ACC112 (cell line): ENCODE data around the gene GRIP2.

Experiments
- H2AFZ ChIP-seq: fragments of 200-600 bp; sonication (generic); one replicate; pipeline ENCODE4 v1.6.0; 2017; ENCODE audit warnings: antibody characterized with exemption, low read length; ENCODE audit not compliant: unreplicated experiment
- H3K27ac ChIP-seq: fragments of 200-600 bp; sonication (generic); 2 replicates; pipeline ENCODE4 v1.5.1; 2014; ENCODE audit warnings: low read depth, mild to moderate bottlenecking, antibody characterized with exemption, low read length, moderate library complexity
- H3K27me3 ChIP-seq: fragments of 200-600 bp; sonication (generic); 2 replicates; pipeline ENCODE4 v1.6.1; 2014; ENCODE audit warnings: mild to moderate bottlenecking, antibody characterized with exemption, low read length, moderate library complexity, mixed read lengths; ENCODE audit not compliant: insufficient read depth
- H3K36me3 ChIP-seq: fragments of 200-600 bp; sonication (generic); 2 replicates; pipeline ENCODE4 v1.6.1; 2016; ENCODE audit warnings: mild to moderate bottlenecking, antibody characterized with exemption, low read length, moderate library complexity, mixed read lengths; ENCODE audit not compliant: insufficient read depth
- H3K4me1 ChIP-seq: fragments of 200-600 bp; sonication (generic); one replicate; pipeline ENCODE4 v1.6.1; 2016; ENCODE audit warnings: low read length, mixed read lengths; ENCODE audit not compliant: insufficient read depth, unreplicated experiment, control insufficient read depth
- H3K4me3 ChIP-seq: fragments of 200-600 bp; sonication (generic); 2 replicates; pipeline ENCODE4 v1.5.1; 2014; ENCODE audit warnings: mild to moderate bottlenecking, low read depth, low read length
- H3K79me2 ChIP-seq: fragments of 200-600 bp; sonication (generic); one replicate; pipeline ENCODE4 v1.6.0; 2016; ENCODE audit warnings: low read length; ENCODE audit not compliant: control insufficient read depth, unreplicated experiment, insufficient read depth

The GRIP2 gene

GRCh38 chr3:14573706-14574105 lies 33.6 kb upstream of the GRIP2 start:
- no peak overlapping the region for H3K27ac ChIP-seq
- no peaks in the 10 kb centered on the region for H3K36me3 ChIP-seq
- H3K27me3 ChIP-seq, result peaks cover 47% of the 10 kb centered on the region
- no peak overlapping the region for H2AFZ ChIP-seq
- no peaks in the 10 kb centered on the region for H3K79me2 ChIP-seq
- H3K4me3 ChIP-seq, result no peak overlapping the region
- no peaks in the 10 kb centered on the region for H3K4me1 ChIP-seq

- Histone ChIP-seq H3K4me1 (no peaks in the 10 kb centered on the region), H3K4me3 (no peak overlapping the region), H3K79me2 (no peaks in the 10 kb centered on the region), H2AFZ (no peak overlapping the region), H3K27me3 (peaks cover 38% of the 10 kb centered on the region), H3K36me3 (no peaks in the 10 kb centered on the region), H3K27ac (no peak overlapping the region)
Measured at GRCh38 chr3:14570864-14571263, 30.7 kb upstream of the GRIP2 start.

- no peak overlapping the region for H3K4me3 ChIP-seq
- no peak overlapping the region for H2AFZ ChIP-seq
- peaks cover 39% of the 10 kb centered on the region for H3K27me3 ChIP-seq
- no peaks in the 10 kb centered on the region for H3K36me3 ChIP-seq
- H3K4me1 ChIP-seq, result no peaks in the 10 kb centered on the region
- H3K27ac ChIP-seq, result no peak overlapping the region
- no peaks in the 10 kb centered on the region for H3K79me2 ChIP-seq
Measured at GRCh38 chr3:14570089-14570488, 29.9 kb upstream of the GRIP2 start.

DNA sequence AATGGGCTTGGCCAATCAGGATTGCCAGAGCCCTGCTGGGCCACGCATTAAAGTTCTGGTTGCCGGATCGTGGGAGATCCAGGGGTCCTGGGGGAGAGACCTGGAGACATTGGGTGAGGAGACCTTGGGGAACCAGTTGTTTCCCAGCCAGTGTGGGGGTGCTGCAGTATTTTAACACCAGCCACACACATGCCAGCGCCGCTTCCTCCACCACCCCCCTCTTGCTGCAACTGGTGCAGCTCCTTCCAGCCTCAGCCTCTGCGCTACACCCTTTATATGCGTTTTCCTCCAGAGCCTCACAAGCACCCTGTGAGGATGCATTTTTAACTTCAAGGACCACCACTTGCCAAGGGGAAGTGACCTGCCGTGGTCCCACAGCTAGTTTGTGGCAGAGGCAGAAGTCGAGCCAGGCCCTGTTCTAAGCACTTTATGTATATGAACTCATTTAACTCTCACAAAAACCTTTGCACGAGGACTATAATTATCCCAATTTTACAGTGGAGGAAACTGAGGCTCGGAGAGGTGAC lies 29.4 kb upstream of the GRIP2 start:
- H3K4me3 ChIP-seq, result no peak overlapping the region
- no peaks in the 10 kb centered on the region for H3K4me1 ChIP-seq
- H3K27ac ChIP-seq, result no peak overlapping the region
- H3K36me3 ChIP-seq, result no peaks in the 10 kb centered on the region
- peaks cover 42% of the 10 kb centered on the region for H3K27me3 ChIP-seq
- no peak overlapping the region for H2AFZ ChIP-seq
- H3K79me2 ChIP-seq, result no peaks in the 10 kb centered on the region

DNA sequence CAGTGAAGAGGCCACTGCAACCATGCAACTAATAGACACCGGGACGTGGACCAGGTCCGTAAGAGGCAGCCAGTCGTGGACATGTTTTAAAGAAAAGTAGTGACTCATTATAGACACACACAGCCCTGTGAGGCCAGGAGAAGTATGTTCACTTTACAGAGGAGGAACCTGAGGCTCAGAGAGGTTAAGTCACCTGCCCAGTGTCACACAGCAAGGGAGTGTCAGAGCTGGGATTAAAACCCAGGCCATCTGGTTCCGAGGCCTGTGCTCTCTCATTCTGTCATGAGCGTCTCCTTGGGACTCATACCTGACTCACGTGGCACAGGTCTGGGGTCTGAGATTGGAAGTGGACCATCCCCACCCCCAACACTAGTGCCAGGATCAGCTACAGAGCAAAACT lies 28.1 kb upstream of the GRIP2 start:
- no peak overlapping the region for H3K4me3 ChIP-seq
- H3K4me1 ChIP-seq, result no peaks in the 10 kb centered on the region
- H3K79me2 ChIP-seq, result no peaks in the 10 kb centered on the region
- peaks cover 44% of the 10 kb centered on the region for H3K27me3 ChIP-seq
- no peaks in the 10 kb centered on the region for H3K36me3 ChIP-seq
- no peak overlapping the region for H3K27ac ChIP-seq
- no peak overlapping the region for H2AFZ ChIP-seq

- no peak overlapping the region for H2AFZ ChIP-seq
- no peak overlapping the region for H3K4me3 ChIP-seq
- no peaks in the 10 kb centered on the region for H3K36me3 ChIP-seq
- H3K27me3 ChIP-seq, result peaks cover 45% of the 10 kb centered on the region
- H3K4me1 ChIP-seq, result no peaks in the 10 kb centered on the region
- H3K79me2 ChIP-seq, result no peaks in the 10 kb centered on the region
- H3K27ac ChIP-seq, result no peak overlapping the region
Measured at GRCh38 chr3:14566812-14567211, 26.7 kb upstream of the GRIP2 start.

GRCh38 chr3:14565868-14566588 lies 25.9 kb upstream of the GRIP2 start:
- H3K4me3 ChIP-seq, result no peak overlapping the region
- H3K4me1 ChIP-seq, result peaks cover 5% of the 10 kb centered on the region
- H3K36me3 ChIP-seq, result no peaks in the 10 kb centered on the region
- H3K27ac ChIP-seq, result no peak overlapping the region
- H3K79me2 ChIP-seq, result no peaks in the 10 kb centered on the region
- H2AFZ ChIP-seq, result no peak overlapping the region
- H3K27me3 ChIP-seq, result peaks cover 39% of the 10 kb centered on the region

- no peak overlapping the region for H3K4me3 ChIP-seq
- H3K4me1 ChIP-seq, result peaks cover 9% of the 10 kb centered on the region
- H2AFZ ChIP-seq, result no peak overlapping the region
- peaks cover 29% of the 10 kb centered on the region for H3K27me3 ChIP-seq
- no peaks in the 10 kb centered on the region for H3K79me2 ChIP-seq
- H3K27ac ChIP-seq, result no peak overlapping the region
- H3K36me3 ChIP-seq, result no peaks in the 10 kb centered on the region
Measured at GRCh38 chr3:14564741-14565140, 24.6 kb upstream of the GRIP2 start.

DNA sequence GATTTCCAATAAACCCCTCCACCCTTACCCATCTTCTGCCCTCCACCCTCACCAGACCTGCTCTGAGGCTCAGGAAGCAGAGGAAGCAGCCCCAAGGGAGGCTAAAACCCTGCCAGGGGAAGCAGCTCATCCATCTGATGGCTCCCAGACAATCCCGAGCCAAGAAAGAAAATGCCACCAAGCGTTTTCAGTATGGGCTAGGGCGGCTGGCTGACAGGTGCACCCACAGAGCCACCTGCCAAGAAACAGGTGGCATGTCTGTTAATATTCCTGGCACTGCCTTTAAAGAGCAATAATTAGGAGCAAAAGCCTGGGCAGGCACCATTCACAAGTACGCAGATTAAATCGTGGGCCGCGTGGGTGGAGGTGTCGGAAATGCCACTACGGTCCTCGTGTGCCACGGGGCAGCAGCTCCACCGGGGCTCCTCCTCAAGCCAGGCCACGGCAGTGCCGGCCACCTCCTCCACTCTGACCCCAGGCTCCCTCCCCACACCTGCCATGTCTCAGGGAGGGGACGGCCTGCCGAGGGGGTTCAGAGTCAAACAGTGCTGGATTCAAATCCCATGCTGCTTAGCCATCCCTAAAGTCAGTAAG lies 23.9 kb upstream of the GRIP2 start:
- Histone ChIP-seq H3K4me1 (peaks cover 9% of the 10 kb centered on the region), H3K27ac (no peak overlapping the region), H3K79me2 (no peaks in the 10 kb centered on the region), H3K4me3 (no peak overlapping the region), H3K36me3 (no peaks in the 10 kb centered on the region), H3K27me3 (peaks cover 26% of the 10 kb centered on the region), H2AFZ (no peak overlapping the region)

DNA sequence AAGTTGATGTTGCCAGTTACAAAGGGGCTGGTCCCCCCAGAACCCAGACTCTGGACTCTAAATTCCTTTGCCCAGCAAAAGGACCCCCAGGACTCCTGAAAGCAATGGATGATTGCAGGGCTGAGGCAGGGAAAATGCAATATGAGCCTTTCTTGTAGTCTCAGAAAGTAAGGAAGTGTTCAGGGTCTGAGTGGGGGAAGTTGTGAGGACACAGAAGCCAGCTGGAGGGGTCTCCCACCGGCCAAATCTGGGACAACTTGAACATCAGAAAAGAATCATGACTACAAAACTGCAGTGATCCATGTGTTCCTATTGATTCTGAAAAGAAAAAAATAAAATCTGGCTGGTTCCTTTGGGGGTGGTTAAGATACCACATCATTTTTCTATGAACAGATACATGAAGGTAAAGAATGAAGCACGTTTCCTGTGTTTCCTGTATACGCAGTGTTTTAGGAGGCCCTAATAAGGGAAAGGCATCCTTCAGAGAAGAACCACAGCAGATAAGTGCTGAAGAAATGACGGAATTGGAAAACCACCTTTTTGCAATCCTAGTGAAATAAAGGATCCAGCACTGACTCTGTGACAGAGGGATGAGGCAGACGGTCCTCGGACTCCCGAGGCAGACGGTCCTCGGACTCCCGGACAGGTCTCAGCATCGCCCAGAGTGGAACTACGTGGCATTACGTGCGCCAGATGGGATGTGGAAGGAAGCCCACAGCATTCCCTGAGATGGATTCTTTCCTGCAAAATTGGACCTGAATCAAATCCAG lies 22.2 kb upstream of the GRIP2 start:
- Histone ChIP-seq H2AFZ (no peak overlapping the region), H3K4me3 (no peak overlapping the region), H3K4me1 (peaks cover 9% of the 10 kb centered on the region), H3K27ac (no peak overlapping the region), H3K36me3 (no peaks in the 10 kb centered on the region), H3K27me3 (peaks cover 26% of the 10 kb centered on the region), H3K79me2 (no peaks in the 10 kb centered on the region)
